Thoracic aorta (tissue), 2 donors: ENCODE measurements around the gene GDI1. TPM values are rescaled to one million over a fixed set of nuclear protein-coding genes. Genes with fewer than 3 reads are reported as not detected.

Experiments used
- ATAC-seq: fragments of 150-250 bp; one replicate; pipeline ENCODE4 v1.8.0; 2017; ENCODE audit warnings: low read depth; ENCODE audit not compliant: insufficient number of reproducible peaks, low FRiP score
- DNase-seq: peaks from one replicate; pipeline ENCODE4 v3.0.0-alpha.2; 2020; ENCODE audit warnings: low spot score
- H3K27ac ChIP-seq, 2 donors: fragments of 200-600 bp; sonication (generic); 1 replicate in 1 of 2; 2 replicates in 1 of 2; pipeline ENCODE4 v1.5.1; 2016; ENCODE audit warnings: mild to moderate bottlenecking in 2 of 2, moderate library complexity in 2 of 2
- H3K27me3 ChIP-seq: fragments of 200-600 bp; sonication (generic); replicated peaks from 2 replicates; pipeline ENCODE4 v1.6.0; 2016; ENCODE audit warnings: mild to moderate bottlenecking; ENCODE audit not compliant: insufficient read depth
- H3K36me3 ChIP-seq: fragments of 200-600 bp; sonication (generic); one replicate; pipeline ENCODE4 v1.5.1; 2016
- H3K4me1 ChIP-seq, 2 donors: fragments of 200-600 bp; sonication (generic); 1 replicate in 1 of 2; 2 replicates in 1 of 2; pipeline versions ENCODE4 v1.5.1 to v1.6.0; 2016; ENCODE audit warnings: low read depth in 2 of 2, mild to moderate bottlenecking in 1 of 2; ENCODE audit not compliant: control insufficient read depth in 1 of 2
- H3K4me3 ChIP-seq: fragments of 200-600 bp; sonication (generic); 2 replicates; pipeline ENCODE4 v1.5.1; 2016; ENCODE audit warnings: mild to moderate bottlenecking
- H3K9me3 ChIP-seq: fragments of 200-600 bp; sonication (generic); 2 replicates; pipeline ENCODE4 v1.5.1; 2016
- CTCF ChIP-seq: fragments of 200-600 bp; sonication (generic); IDR thresholded peaks from one replicate; pipeline ENCODE4 v1.5.1; 2019; ENCODE audit warnings: antibody characterized with exemption
- total RNA-seq, 2 donors: library from RNA; depleted of rRNA; stranded (reverse); fragments of >200 nt; gene quantifications; one replicate each; pipeline versions ENCODE4 v1.1.0 to v1.2.3, GENCODE V29; 2016

The GDI1 gene
- total RNA-seq, 2 donors from 2014 or later: 99.4 to 151 TPM

DNA sequence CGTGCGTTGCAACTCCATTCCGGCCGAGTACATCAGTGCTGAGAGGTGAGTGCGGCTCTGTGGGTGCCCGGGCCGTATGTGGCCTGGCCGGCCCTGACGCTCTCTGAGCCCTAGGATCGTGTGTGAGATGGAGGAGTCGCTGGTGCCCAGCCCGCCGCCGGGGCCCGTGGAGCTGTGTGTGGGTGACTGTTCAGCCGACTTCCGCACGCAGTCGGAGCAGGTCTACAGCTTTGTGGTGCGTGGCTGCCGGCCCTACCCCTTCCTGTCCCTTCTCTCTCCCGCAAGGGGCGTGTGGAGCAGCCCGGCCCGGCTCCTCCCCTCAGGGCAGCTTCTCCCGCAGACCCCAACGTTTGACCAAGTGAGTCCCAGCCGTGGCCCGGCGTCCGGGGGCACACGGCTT lies 29.1 kb downstream of the GDI1 start:
- H3K9me3 ChIP-seq: no peaks in the 10 kb centered on the region
- H3K27ac ChIP-seq: no peak overlapping the region
- no peak for TF ChIP-seq CTCF
- H3K27me3 ChIP-seq: no peaks in the 10 kb centered on the region
- no peak for ATAC-seq
- DNase-seq: no peak
- no peaks in the 10 kb centered on the region for H3K4me1 ChIP-seq
- H3K36me3 ChIP-seq: peaks cover 16% of the 10 kb centered on the region
- H3K4me3 ChIP-seq: no peak overlapping the region

GRCh38 chrX:154466907-154467306 lies 30.0 kb downstream of the GDI1 start:
- no peaks in the 10 kb centered on the region for H3K27me3 ChIP-seq
- H3K27ac ChIP-seq: no peak overlapping the region
- H3K9me3 ChIP-seq: no peaks in the 10 kb centered on the region
- no peak for TF ChIP-seq CTCF
- H3K4me3 ChIP-seq: no peak overlapping the region
- no peaks in the 10 kb centered on the region for H3K4me1 ChIP-seq
- H3K36me3 ChIP-seq: peaks cover 18% of the 10 kb centered on the region
- DNase-seq: no peak
- no peak for ATAC-seq

DNA sequence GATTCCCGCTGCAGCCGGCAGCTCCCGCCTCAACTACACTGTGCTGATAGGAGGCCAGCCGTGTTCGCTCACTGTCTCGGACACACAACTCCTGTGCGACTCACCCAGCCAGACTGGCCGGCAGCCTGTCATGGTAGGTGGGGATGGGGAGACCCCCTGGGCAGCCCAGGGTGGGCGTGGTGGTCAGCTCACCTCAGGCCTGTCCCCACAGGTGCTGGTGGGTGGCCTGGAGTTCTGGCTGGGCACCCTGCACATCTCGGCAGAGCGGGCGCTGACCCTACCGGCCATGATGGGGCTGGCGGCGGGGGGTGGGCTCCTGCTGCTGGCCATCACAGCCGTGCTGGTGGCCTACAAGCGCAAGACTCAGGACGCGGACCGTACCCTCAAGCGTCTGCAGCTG lies 30.6 kb downstream of the GDI1 start:
- no peak for DNase-seq
- no peaks in the 10 kb centered on the region for H3K27me3 ChIP-seq
- H3K9me3 ChIP-seq: no peaks in the 10 kb centered on the region
- no peak overlapping the region for H3K4me3 ChIP-seq
- no peaks in the 10 kb centered on the region for H3K4me1 ChIP-seq
- no peak for TF ChIP-seq CTCF
- ATAC-seq: no peak
- no peak overlapping the region for H3K27ac ChIP-seq
- peaks cover 18% of the 10 kb centered on the region for H3K36me3 ChIP-seq

GRCh38 chrX:154468217-154468616 lies 31.3 kb downstream of the GDI1 start:
- no peak for ATAC-seq
- Histone ChIP-seq H3K36me3 (peaks cover 18% of the 10 kb centered on the region), H3K27me3 (no peaks in the 10 kb centered on the region), H3K4me1 (no peaks in the 10 kb centered on the region), H3K9me3 (no peaks in the 10 kb centered on the region), H3K27ac (no peak overlapping the region), H3K4me3 (no peak overlapping the region)
- DNase-seq: no peak
- no peak for TF ChIP-seq CTCF

DNA sequence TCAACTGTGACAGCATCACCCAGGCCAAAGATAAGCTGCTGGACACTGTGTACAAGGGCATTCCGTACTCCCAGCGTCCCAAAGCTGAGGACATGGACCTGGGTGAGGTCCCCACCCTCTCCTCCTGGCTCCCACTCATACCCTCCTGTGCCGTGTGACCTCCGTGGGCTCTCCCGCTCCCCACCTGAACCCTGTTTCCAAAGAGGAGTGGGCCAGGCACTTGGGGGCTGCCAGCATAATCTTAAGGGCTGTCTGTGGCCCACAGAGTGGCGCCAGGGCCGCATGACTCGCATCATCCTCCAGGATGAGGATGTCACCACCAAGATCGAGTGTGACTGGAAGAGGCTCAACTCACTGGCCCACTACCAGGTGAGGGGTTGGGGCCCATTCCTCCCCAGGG lies 32.2 kb downstream of the GDI1 start:
- DNase-seq: no peak
- H3K27me3 ChIP-seq: no peaks in the 10 kb centered on the region

More for the DNA sequence above, 32.2 kb downstream of the GDI1 start:
- Histone ChIP-seq H3K4me3 (no peak overlapping the region), H3K9me3 (no peaks in the 10 kb centered on the region), H3K27ac (no peak overlapping the region), H3K36me3 (peaks cover 18% of the 10 kb centered on the region), H3K4me1 (no peaks in the 10 kb centered on the region)
- no peak for ATAC-seq
- no peak for TF ChIP-seq CTCF
